Progenitor cell of endocrine pancreas (in vitro differentiated cells): ENCODE results near the gene POU5F1. TPM values are rescaled to one million over a fixed set of nuclear protein-coding genes. Genes with fewer than 3 reads are reported as not detected.

Source experiments
- DNase-seq: peaks from one replicate; pipeline ENCODE4 v3.0.0; 2021; ENCODE audit warnings: low spot score; ENCODE audit not compliant: unreplicated experiment
- H3K27ac Mint-ChIP-seq: 2 replicates; pipeline ENCODE4 v1.8.0; 2021; ENCODE audit warnings: mild to moderate bottlenecking, moderate library complexity, mixed read lengths
- H3K27me3 Mint-ChIP-seq: 2 replicates; pipeline ENCODE4 v1.8.0; 2021; ENCODE audit warnings: mixed read lengths
- H3K36me3 Mint-ChIP-seq: 2 replicates; pipeline ENCODE4 v1.8.0; 2022; ENCODE audit warnings: mixed read lengths; ENCODE audit not compliant: insufficient read depth
- H3K4me1 Mint-ChIP-seq: 2 replicates; pipeline ENCODE4 v1.8.0; 2021; ENCODE audit warnings: low read depth, mixed read lengths
- H3K4me3 Mint-ChIP-seq: 2 replicates; pipeline ENCODE4 v1.8.0; 2021; ENCODE audit warnings: low read depth, mild to moderate bottlenecking, moderate library complexity, mixed read lengths
- H3K9me3 Mint-ChIP-seq: 2 replicates; pipeline ENCODE4 v1.8.0; 2021; ENCODE audit warnings: low read depth, mixed read lengths
- CTCF ChIP-seq: fragments of 200-600 bp; sonication (generic); IDR thresholded peaks from one replicate; pipeline ENCODE4 v1.5.0; 2021; ENCODE audit warnings: antibody characterized with exemption, mild to moderate bottlenecking; ENCODE audit not compliant: unreplicated experiment
- total RNA-seq: library from RNA; stranded (reverse); gene quantifications from 2 replicates; pipeline ENCODE4 v1.2.1, GENCODE V29; 2021

POU5F1 gene
- total RNA-seq, 1 donor from 2014 or later: 1.6 TPM

DNA sequence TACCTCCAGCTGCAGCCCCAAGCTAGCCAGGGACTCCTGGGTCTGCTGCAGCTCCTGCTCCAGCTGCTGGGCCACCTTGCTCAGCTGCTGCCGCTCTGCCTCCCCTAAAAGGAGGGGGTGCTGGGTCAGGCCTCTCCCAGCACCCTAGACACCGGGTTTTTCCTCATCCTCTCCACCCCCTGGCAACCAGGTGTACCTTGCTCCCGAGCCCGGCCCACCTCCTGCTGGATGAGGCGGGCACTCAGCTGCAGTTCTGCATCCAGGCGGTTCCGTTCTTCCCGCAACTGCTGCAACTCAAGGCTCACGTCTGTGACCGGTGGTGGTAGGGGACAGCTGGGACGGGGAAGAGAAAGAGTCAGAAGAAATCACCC lies 25.5 kb downstream of the POU5F1 start:
- TF ChIP-seq CTCF: no peak
- Mint-ChIP-seq H3K36me3 (peaks cover 6% of the 10 kb centered on the region), H3K27me3 (peaks cover 2% of the 10 kb centered on the region), H3K9me3 (no peaks in the 10 kb centered on the region), H3K4me3 (no peak overlapping the region), H3K4me1 (no peaks in the 10 kb centered on the region), H3K27ac (no peak overlapping the region)
- DNase-seq: no peak

GRCh38 chr6:31144296-31144969 lies 26.0 kb downstream of the POU5F1 start:
- no peak for DNase-seq
- Mint-ChIP-seq H3K4me1 (no peaks in the 10 kb centered on the region), H3K9me3 (no peaks in the 10 kb centered on the region), H3K4me3 (no peak overlapping the region), H3K27me3 (peaks cover 7% of the 10 kb centered on the region), H3K36me3 (peaks cover 4% of the 10 kb centered on the region), H3K27ac (no peak overlapping the region)
- no peak for TF ChIP-seq CTCF

- H3K4me3 Mint-ChIP-seq: no peak overlapping the region
- H3K27ac Mint-ChIP-seq: no peak overlapping the region
- no peak for DNase-seq
- peaks cover 4% of the 10 kb centered on the region for H3K36me3 Mint-ChIP-seq
- TF ChIP-seq CTCF: no peak
- H3K9me3 Mint-ChIP-seq: no peaks in the 10 kb centered on the region
- H3K4me1 Mint-ChIP-seq: no peaks in the 10 kb centered on the region
- H3K27me3 Mint-ChIP-seq: peaks cover 12% of the 10 kb centered on the region
Observed at GRCh38 chr6:31143148-31143547, 27.3 kb downstream of the POU5F1 start.

DNA sequence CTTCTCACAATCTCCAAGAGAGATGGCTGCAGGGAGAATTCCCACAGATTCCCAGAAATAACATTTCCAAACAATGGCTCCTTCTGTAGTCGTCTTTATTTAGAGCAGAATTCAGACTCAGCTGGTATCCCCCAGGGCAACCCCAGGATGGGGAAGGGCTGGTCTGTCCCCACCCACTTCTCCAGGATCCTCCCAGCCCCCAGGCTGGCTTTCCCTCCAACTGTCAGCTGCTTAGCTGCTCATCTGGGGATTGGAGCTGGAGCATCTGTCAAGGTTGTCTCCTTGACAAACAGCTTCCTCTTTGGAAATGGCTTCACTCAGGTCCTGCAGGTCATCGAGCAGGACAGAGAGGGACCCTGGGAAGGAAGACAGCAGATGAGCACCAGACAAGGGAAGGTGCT lies 28.1 kb downstream of the POU5F1 start:
- H3K9me3 Mint-ChIP-seq: no peaks in the 10 kb centered on the region
- H3K27ac Mint-ChIP-seq: no peak overlapping the region
- peaks cover 4% of the 10 kb centered on the region for H3K36me3 Mint-ChIP-seq
- peaks cover 3% of the 10 kb centered on the region for H3K4me1 Mint-ChIP-seq
- no peak for DNase-seq
- no peak overlapping the region for H3K4me3 Mint-ChIP-seq
- H3K27me3 Mint-ChIP-seq: peaks cover 16% of the 10 kb centered on the region
- no peak for TF ChIP-seq CTCF

DNA sequence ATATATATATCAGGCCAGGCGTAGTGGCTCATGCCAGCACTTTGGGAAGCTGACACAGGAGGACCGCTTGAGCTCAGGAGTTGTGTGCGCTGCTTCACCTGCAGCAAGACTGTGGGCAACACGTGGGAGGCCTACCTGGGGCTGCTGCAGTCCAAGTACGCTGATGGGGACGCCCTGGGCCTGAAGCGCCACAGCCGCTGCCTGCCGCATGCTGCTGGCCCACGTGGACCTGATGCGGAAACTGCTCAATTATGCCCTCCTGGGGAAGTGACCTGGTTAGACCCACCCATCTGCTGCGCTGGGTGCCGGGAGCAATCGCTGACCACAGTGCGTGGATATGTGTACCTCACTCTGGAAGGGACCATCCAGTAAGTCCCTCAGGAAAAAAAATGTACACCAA lies 29.8 kb downstream of the POU5F1 start:
- Mint-ChIP-seq H3K9me3 (no peaks in the 10 kb centered on the region), H3K27ac (no peak overlapping the region), H3K4me1 (peaks cover 3% of the 10 kb centered on the region), H3K36me3 (peaks cover 4% of the 10 kb centered on the region), H3K27me3 (peaks cover 16% of the 10 kb centered on the region), H3K4me3 (no peak overlapping the region)
- TF ChIP-seq CTCF: no peak
- no peak for DNase-seq
